DOHH2 (cell line): Measurements from ENCODE around the gene CYP26B1.

Experiments used
- EZH2phosphoT487 ChIP-seq: fragments of 200-600 bp; sonication (generic); IDR thresholded peaks from 2 replicates; pipeline ENCODE4 v1.6.1; 2017; ENCODE audit warnings: borderline replicate concordance, mild to moderate bottlenecking, antibody characterized with exemption, low read length, moderate library complexity, mixed read lengths
- TF ChIP-seq, protein P1 (sequence below): fragments of 200-600 bp; sonication (generic); IDR thresholded peaks from one replicate; pipeline ENCODE4 v1.5.1; 2014; ENCODE audit warnings: antibody characterized with exemption, mild to moderate bottlenecking, low read depth, low read length; ENCODE audit not compliant: poor library complexity, severe bottlenecking

- TF ChIP-seq, protein P1, sequence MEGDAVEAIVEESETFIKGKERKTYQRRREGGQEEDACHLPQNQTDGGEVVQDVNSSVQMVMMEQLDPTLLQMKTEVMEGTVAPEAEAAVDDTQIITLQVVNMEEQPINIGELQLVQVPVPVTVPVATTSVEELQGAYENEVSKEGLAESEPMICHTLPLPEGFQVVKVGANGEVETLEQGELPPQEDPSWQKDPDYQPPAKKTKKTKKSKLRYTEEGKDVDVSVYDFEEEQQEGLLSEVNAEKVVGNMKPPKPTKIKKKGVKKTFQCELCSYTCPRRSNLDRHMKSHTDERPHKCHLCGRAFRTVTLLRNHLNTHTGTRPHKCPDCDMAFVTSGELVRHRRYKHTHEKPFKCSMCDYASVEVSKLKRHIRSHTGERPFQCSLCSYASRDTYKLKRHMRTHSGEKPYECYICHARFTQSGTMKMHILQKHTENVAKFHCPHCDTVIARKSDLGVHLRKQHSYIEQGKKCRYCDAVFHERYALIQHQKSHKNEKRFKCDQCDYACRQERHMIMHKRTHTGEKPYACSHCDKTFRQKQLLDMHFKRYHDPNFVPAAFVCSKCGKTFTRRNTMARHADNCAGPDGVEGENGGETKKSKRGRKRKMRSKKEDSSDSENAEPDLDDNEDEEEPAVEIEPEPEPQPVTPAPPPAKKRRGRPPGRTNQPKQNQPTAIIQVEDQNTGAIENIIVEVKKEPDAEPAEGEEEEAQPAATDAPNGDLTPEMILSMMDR: no peak
- no peak for TF ChIP-seq EZH2phosphoT487
Measured at GRCh38 chr2:72136933-72137497, 10.6 kb downstream of the CYP26B1 start.
